ENCODE measurements around the gene TTLL3.

GRCh38 chr3:9778143-9779074 is 31.7 kb upstream of the TTLL3 start:
- no peak for TF ChIP-seq CTCF (IDR thresholded peaks at IDR 0.05; ENCODE audit: low read depth, low read length)
- TF ChIP-seq POLR2A (IDR thresholded peaks at IDR 0.05; ENCODE audit: extremely low read depth, insufficient read length) = no peak
- no peak for TF ChIP-seq MAX (IDR thresholded peaks at IDR 0.05; ENCODE audit: low read depth, low read length)

All from NB4 (cell line).